Endothelial cell of umbilical vein (primary cell): Measurements from ENCODE around the gene TNIP1. TPM values are rescaled to one million over a fixed set of nuclear protein-coding genes. Genes with fewer than 3 reads are reported as not detected.

Source experiments
- BruUV-seq: library from RNA; stranded (reverse); fragments of 400-500 nt; replicated peaks from 2 replicates; lab custom pipeline; 2021; lab: Mats Ljungman, UMichigan
- CTCF ChIA-PET: fragments of 300-600, 350-600 bp; sonication (Branson Sonifier 250); formaldehyde crosslinking; loops from one replicate; lab custom pipeline; 2021; ENCODE audit warnings: antibody characterized with exemption, inconsistent platforms; lab: Charles Lee
- POLR2A ChIA-PET: fragments of 300-600, 350-600 bp; sonication (Branson Sonifier 250); formaldehyde crosslinking; loops from one replicate; lab custom pipeline; 2021; ENCODE audit warnings: antibody characterized with exemption, inconsistent platforms; lab: Charles Lee
- DNase-seq: peaks from one replicate; pipeline ENCODE4 v3.0.0-alpha.2; 2011; ENCODE audit warnings: low read depth, low spot score
- FAIRE-seq: peaks from 2 replicates; lab custom pipeline; 2011; peaks lifted over from hg19 to GRCh38; lab: Jason Lieb, UNC
- H2AFZ ChIP-seq: 2 replicates; pipeline ENCODE4 v1.6.0; 2012; ENCODE audit warnings: low read depth, low read length, control low read depth, inconsistent platforms
- H3K27ac ChIP-seq: 2 replicates; pipeline ENCODE4 v1.5.1; 2011; ENCODE audit warnings: low read depth, mild to moderate bottlenecking, control low read depth, low read length, moderate library complexity; ENCODE audit not compliant: insufficient read depth
- H3K27me3 ChIP-seq, 2 experiments: 2 replicates each; pipeline versions ENCODE4 v1.6.0 to v1.6.1; 2011; ENCODE audit warnings: low read length in 2 of 2, mixed read lengths in 1 of 2; ENCODE audit not compliant: control insufficient read depth in 2 of 2, insufficient read depth in 2 of 2
- H3K36me3 ChIP-seq, 2 experiments: 2 replicates in 1 of 2; 3 replicates in 1 of 2; pipeline ENCODE4 v1.5.1; 2011; ENCODE audit warnings: low read length in 2 of 2, mild to moderate bottlenecking in 1 of 2, moderate library complexity in 1 of 2; ENCODE audit not compliant: control insufficient read depth in 2 of 2, insufficient read depth in 2 of 2; ENCODE audit errors: extremely low read depth in 1 of 2
- H3K4me1 ChIP-seq: 3 replicates; pipeline ENCODE4 v1.5.1; 2011; ENCODE audit warnings: mild to moderate bottlenecking, low read length; ENCODE audit not compliant: control insufficient read depth, insufficient read depth; ENCODE audit errors: extremely low read depth
- H3K4me2 ChIP-seq: 2 replicates; pipeline ENCODE4 v1.6.1; 2011; ENCODE audit warnings: low read length, control low read depth, mixed read lengths; ENCODE audit not compliant: insufficient read depth
- H3K4me3 ChIP-seq, 3 experiments: fragments of 200-600 bp in 1 of 3; sonication (generic), shearing (Covaris generic) in 1 of 3; replicated peaks in 1 of 3; 2 replicates each; pipeline ENCODE4 v1.5.1; 2011 to 2016; ENCODE audit warnings: control low read depth in 3 of 3, low read length in 3 of 3, mild to moderate bottlenecking in 2 of 3, inconsistent platforms in 1 of 3, low read depth in 1 of 3, moderate library complexity in 1 of 3; ENCODE audit not compliant: insufficient read depth in 1 of 3
- H3K79me2 ChIP-seq: 2 replicates; pipeline ENCODE4 v1.6.0; 2012; ENCODE audit warnings: low read length, inconsistent platforms; ENCODE audit not compliant: control insufficient read depth, insufficient read depth
- H3K9ac ChIP-seq: replicated peaks from 2 replicates; pipeline ENCODE3; 2011; ENCODE audit warnings: low read length, control low read depth; ENCODE audit not compliant: insufficient read depth; ENCODE audit errors: extremely low read depth
- H3K9me1 ChIP-seq: replicated peaks from 3 replicates; pipeline ENCODE4 v1.6.0; 2011; ENCODE audit warnings: mild to moderate bottlenecking, low read length; ENCODE audit not compliant: control insufficient read depth, insufficient read depth; ENCODE audit errors: extremely low read depth
- H3K9me3 ChIP-seq: replicated peaks from 2 replicates; pipeline ENCODE4 v1.5.1; 2012; ENCODE audit warnings: low read length, inconsistent platforms; ENCODE audit not compliant: control insufficient read depth, insufficient read depth
- H4K20me1 ChIP-seq: replicated peaks from 2 replicates; pipeline ENCODE3; 2011; ENCODE audit warnings: mild to moderate bottlenecking, low read length; ENCODE audit not compliant: control insufficient read depth, insufficient read depth; ENCODE audit errors: extremely low read depth
- FOS ChIP-seq: IDR thresholded peaks from 2 replicates; pipeline ENCODE4 v1.6.1; 2011; ENCODE audit warnings: mild to moderate bottlenecking, low read length, moderate library complexity, borderline replicate concordance; ENCODE audit not compliant: insufficient read depth
- GATA2 ChIP-seq: IDR thresholded peaks from 2 replicates; pipeline ENCODE4 v1.7.0; 2011; ENCODE audit warnings: low read depth, mild to moderate bottlenecking, moderate library complexity, mixed read lengths, low read length; ENCODE audit not compliant: insufficient read length, insufficient read depth
- MYC ChIP-seq: IDR thresholded peaks from one replicate; pipeline ENCODE4 v1.6.1; 2011; ENCODE audit warnings: mild to moderate bottlenecking, low read depth, low read length
- POLR2A ChIP-seq: IDR thresholded peaks from 2 replicates; pipeline ENCODE4 v1.6.1; 2012; ENCODE audit warnings: low read depth, mild to moderate bottlenecking, control low read depth, low read length
- dilution Hi-C: fragments of 300-500 bp; cut with MboI; formaldehyde crosslinking; loops from one replicate; pipeline ENCODE4 v1.15.0; 2019; ENCODE audit warnings: low sequenced_read_pairs; ENCODE audit not compliant: extremely low pct_ligation_motif_present
- intact Hi-C: fragments of 100-400 bp; cut with micrococcal nuclease; formaldehyde crosslinking; loops from one replicate; pipeline ENCODE4 v1.10.0; 2022
- polyA plus RNA-seq, 4 experiments: library from polyadenylated mRNA; depleted of rRNA in 3 of 4; stranded (reverse) in 3 of 4; unstranded in 1 of 4; fragments of >200 nt; gene quantifications; 2 replicates each; pipeline versions ENCODE4 v1.2.1 to v1.2.3, GENCODE V29; 2011 to 2012; ENCODE audit warnings: missing spikeins in 1 of 4
- total RNA-seq: library from RNA; stranded (reverse); gene quantifications from 2 replicates; pipeline ENCODE4 v1.2.3, GENCODE V29; 2021
- TF ChIP-seq, protein P1 (sequence below): IDR thresholded peaks from 2 replicates; pipeline ENCODE4 v1.6.1; 2011; ENCODE audit not compliant: insufficient read depth, insufficient read length
- TF ChIP-seq, protein P2 (sequence below), 2 donors: IDR thresholded peaks; 1 replicate in 1 of 2; 2 replicates in 1 of 2; pipeline ENCODE4 v1.5.1; 2011; ENCODE audit warnings: low read length in 2 of 2, mild to moderate bottlenecking in 2 of 2, moderate library complexity in 2 of 2, control low read depth in 1 of 2, inconsistent platforms in 1 of 2, low read depth in 1 of 2; ENCODE audit not compliant: insufficient read depth in 1 of 2; ENCODE audit errors: extremely low read depth in 1 of 2

The TNIP1 gene
- total and polyA plus RNA-seq, 2 donors (not counting 3 experiments of a cell fraction or from before 2014, with no cell fraction given) = 43.0 to 96.8 TPM

DNA sequence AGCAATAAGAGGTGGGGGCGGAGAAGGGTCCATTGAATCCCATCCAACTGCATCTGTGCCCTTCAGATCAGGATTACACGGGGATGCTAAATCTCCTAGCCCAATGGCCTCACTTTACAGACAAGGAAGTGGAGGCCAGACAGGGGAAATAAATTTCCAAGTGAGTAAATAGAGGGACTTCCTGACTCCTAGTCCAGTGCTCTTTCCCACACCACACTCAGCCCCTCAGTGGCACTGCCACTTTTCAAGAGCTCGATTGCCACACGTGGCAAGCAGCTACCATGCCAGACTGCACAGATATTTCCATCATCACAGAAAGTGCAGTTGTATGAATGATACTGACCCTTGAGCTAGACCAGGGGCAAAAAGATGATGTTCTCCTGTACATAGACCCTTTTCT lies 8.2 kb upstream of the TNIP1 start:
- BruUV-seq = no TSS peak
- no peak overlapping the region for H3K27ac ChIP-seq
- FAIRE-seq (no peak), DNase-seq (no peak)
- no peak overlapping the region for H2AFZ ChIP-seq
- H3K9ac ChIP-seq = no peak overlapping the region
- dilution Hi-C loops (loop anchor here (10.0 kb wide), 1 partner anchor 54 kb away; no protein-coding TSS in a partner anchor), intact Hi-C loops (loop anchor here (1.0 kb wide), 1 partner anchor 8 kb away; the partner anchor contains the start of gene TNIP1)
- H3K9me3 ChIP-seq = no peaks in the 10 kb centered on the region
- H3K79me2 ChIP-seq = no peaks in the 10 kb centered on the region
- no peaks in the 10 kb centered on the region for H3K27me3 ChIP-seq
- peaks cover 37% of the 10 kb centered on the region for H3K4me1 ChIP-seq
- ChIA-PET POLR2A (no interaction called here), CTCF (interaction anchor here (0.7 to 3.5 kb wide), 6 partner anchors 8 to 38 kb away, joined by 3 to 30 read pairs (median 10); partner anchors contain the start of gene TNIP1)
- H3K36me3 ChIP-seq = no peaks in the 10 kb centered on the region
- TF ChIP-seq, protein P1, sequence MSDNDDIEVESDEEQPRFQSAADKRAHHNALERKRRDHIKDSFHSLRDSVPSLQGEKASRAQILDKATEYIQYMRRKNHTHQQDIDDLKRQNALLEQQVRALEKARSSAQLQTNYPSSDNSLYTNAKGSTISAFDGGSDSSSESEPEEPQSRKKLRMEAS = no peak
- no peak for TF ChIP-seq GATA2
- TF ChIP-seq, protein P2, sequence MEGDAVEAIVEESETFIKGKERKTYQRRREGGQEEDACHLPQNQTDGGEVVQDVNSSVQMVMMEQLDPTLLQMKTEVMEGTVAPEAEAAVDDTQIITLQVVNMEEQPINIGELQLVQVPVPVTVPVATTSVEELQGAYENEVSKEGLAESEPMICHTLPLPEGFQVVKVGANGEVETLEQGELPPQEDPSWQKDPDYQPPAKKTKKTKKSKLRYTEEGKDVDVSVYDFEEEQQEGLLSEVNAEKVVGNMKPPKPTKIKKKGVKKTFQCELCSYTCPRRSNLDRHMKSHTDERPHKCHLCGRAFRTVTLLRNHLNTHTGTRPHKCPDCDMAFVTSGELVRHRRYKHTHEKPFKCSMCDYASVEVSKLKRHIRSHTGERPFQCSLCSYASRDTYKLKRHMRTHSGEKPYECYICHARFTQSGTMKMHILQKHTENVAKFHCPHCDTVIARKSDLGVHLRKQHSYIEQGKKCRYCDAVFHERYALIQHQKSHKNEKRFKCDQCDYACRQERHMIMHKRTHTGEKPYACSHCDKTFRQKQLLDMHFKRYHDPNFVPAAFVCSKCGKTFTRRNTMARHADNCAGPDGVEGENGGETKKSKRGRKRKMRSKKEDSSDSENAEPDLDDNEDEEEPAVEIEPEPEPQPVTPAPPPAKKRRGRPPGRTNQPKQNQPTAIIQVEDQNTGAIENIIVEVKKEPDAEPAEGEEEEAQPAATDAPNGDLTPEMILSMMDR (IDR thresholded peaks at IDR 0.05; ENCODE audit: extremely low read depth in 1 of 2, insufficient read depth in 1 of 2, low read depth in 1 of 2, low read length in 2 of 2) = no peak
- no peak for TF ChIP-seq POLR2A
- no peak for TF ChIP-seq FOS
- no peak for TF ChIP-seq MYC
- no peaks in the 10 kb centered on the region for H3K9me1 ChIP-seq
- no peak overlapping the region for H3K4me3 ChIP-seq
- no peaks in the 10 kb centered on the region for H4K20me1 ChIP-seq
- H3K4me2 ChIP-seq = peak overlapping the region; percentile 16
